GM23248 (cell line): ENCODE data around the gene GCSAM.

ENCODE experiments used
- EZH2 ChIP-seq: fragments of 200-600 bp; sonication (generic); IDR thresholded peaks from 2 replicates; pipeline ENCODE4 v1.6.1; 2018; ENCODE audit warnings: antibody characterized with exemption, mild to moderate bottlenecking; ENCODE audit not compliant: insufficient read depth, poor library complexity, severe bottlenecking
- EZH2phosphoT487 ChIP-seq: fragments of 200-600 bp; sonication (generic); IDR thresholded peaks from 2 replicates; pipeline ENCODE4 v1.6.1; 2018; ENCODE audit warnings: antibody characterized with exemption, moderate library complexity, mild to moderate bottlenecking, low read depth; ENCODE audit not compliant: insufficient read depth

DNA sequence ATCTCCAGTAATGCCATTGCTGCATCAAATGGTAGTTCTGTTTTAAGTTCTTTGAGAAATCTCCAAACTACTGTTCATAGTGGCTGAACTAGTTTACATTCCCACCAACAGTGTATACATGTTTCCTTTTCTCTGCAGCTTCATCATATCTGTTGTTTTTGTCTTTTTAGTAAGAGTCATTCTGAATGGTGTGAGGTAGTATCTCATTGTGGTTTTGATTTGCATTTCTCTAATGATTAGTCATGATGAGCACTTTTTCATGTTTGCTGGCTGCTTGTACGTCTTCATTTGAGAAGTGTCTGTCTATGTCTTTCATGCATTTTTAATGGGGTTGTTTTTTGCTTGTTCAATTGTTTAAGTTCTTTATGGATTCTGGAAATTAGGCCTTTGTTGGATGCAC lies 10.2 kb upstream of the GCSAM start:
- TF ChIP-seq EZH2phosphoT487: no peak
- no peak for TF ChIP-seq EZH2
